HG03565 (cell line): ENCODE results near the gene CLGN.

Source experiments
- ATAC-seq: cut with Tn5 transposase; IDR thresholded peaks from one replicate; pipeline ENCODE4 v1.9.1; 2021; ENCODE audit warnings: mild to moderate bottlenecking, moderate library complexity; ENCODE audit not compliant: unreplicated experiment

Gene CLGN

DNA sequence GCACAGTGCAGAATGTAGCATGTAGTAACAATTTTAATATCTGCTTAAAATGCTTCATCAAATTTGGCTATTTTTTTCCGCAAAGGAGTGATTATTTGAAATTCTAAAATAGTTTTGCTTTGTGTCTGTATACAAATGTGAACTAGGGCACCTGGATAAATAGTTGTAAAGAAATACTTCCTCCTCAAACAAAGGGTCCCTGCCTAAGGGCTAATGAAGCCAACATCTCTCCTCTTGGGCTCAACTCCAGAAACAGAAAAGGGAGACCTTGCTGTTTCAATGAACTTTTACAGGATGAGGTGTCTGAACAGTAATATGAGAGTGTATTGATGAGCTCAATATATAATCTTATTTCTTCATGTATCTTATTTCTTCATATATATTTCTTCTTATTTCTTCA, 84.8 kb downstream of the CLGN start:
- ATAC-seq, result no peak
